Measurements from ENCODE around the gene RAVER1.

Gene RAVER1

GRCh38 chr19:10318807-10319682, 14.3 kb downstream of the RAVER1 start:
- no peak for DNase-seq (ENCODE audit: low read depth in 1 of 2, low spot score in 1 of 2)

- no peak for DNase-seq (ENCODE audit: low read depth in 1 of 2, low spot score in 1 of 2)
Measured at GRCh38 chr19:10317857-10318462, 15.4 kb downstream of the RAVER1 start.

DNA sequence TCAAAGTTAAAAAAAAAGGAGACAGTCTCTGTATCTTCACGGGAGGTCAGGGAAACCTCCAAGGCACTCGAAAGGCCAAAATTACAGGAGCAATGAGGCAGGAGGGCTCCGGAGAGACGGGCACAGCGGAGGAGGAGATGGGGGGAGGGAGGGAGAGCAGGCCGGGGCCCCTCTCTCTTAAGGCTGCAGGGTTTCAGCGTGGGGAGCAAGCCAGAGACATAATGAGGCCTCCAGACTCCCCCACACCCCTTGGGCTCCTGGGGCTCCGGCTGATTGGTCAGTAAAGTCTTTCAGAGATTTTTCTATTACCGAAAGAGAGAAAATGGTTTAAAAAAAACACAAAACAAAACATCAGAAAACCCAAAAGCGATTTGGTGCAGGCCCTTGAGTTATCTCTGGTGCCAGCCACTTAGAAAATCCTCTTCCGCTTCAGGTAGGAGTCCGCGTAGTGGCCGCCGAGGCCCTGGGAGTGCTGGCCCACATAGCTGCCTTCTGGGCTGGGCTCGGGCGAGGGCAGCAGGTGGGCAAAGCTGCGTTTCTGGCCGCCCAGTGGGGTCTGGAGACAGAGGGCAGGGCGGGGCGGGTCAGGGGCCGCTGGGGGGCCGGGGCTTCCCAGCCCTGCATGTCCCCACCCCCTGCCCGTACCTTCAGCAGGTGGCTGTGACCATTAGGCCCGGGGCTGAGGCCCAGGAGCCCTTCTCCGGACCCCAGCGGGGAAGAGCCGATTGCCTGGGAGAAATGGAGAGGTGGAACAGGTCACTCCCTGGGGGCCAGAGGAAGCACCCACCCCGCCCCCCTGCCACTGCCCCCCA, 16.1 kb downstream of the RAVER1 start:
- DNase-seq (ENCODE audit: low read depth in 1 of 2, low spot score in 1 of 2) = no peak

- DNase-seq (ENCODE audit: low read depth in 1 of 2, low spot score in 1 of 2) = no peak
Measured at GRCh38 chr19:10316229-10317044, 16.9 kb downstream of the RAVER1 start.

- DNase-seq (ENCODE audit: low read depth in 1 of 2, low spot score in 1 of 2) = peak; percentile 85 to 89
Measured at GRCh38 chr19:10315335-10316214, 17.8 kb downstream of the RAVER1 start, which contains the start of gene FDX2. TSS of gene FDX2 (minus strand) at chr19:10316015. CDS start at chr19:10315996, 19 bp downstream.

DNA sequence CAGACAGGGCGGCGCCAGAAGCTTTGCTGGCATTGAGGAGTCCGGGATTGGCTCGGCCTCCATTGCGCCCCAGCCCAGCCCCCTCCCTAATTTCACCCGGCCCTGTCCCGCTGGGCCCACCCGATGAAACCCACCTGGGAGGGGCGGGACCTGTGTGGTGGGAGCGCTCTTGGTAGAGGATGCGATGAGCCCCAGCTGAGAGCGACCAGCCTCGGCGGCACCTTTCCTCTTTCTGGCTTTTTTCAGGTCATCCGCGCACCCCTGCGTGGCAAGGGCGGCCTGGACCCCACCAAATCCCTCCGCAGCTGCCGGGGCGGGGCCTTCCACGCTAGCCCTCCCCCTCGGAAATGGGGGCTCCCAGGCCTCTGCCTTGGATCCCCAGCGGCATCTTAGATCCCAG, 23.9 kb downstream of the RAVER1 start, which contains the start of gene ZGLP1:
Gene ZGLP1, minus strand, starts transcription at position 393 of the 400 bp plus-strand sequence.
- DNase-seq (ENCODE audit: low read depth in 1 of 2, low spot score in 1 of 2) = no peak

- DNase-seq (ENCODE audit: low read depth in 1 of 2, low spot score in 1 of 2) = no peak
Measured at GRCh38 chr19:10306327-10306726, 27.0 kb downstream of the RAVER1 start.

DNA sequence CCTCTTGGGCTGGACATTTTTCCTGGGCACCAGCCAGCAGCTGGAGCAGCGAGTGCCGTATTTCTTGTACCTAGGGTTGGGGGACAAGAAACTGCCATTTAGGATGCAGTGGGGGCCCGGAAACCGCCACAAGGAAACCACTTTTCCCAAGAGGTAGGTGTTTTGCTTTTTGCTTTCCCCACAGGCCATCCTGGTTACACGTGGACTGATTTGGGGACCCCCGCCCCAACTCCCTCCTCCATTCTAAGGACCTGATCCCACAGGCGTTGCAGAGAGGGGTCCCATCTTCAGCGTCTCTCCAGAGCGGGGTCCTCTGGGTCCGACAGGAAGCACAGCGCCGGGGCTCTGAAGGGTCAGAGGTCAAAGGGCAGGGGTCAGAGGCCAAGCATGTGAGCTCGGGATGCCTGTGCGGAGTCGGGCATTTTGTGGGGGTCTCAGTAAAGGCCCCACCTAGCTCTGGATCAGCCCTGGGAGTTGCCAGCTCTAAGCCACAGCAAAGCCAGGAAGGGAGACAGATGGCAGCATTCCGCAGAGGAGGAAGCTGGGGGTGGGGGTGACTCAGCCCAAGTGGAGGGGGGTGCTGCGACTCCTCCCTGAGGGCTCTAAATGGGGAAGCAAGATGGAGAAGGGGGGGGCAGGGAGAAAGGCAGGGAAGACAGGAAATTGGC, 28.1 kb downstream of the RAVER1 start:
- DNase-seq (ENCODE audit: low read depth in 1 of 2, low spot score in 1 of 2) = no peak

- DNase-seq (ENCODE audit: low read depth in 1 of 2, low spot score in 1 of 2) = no peak
Measured at GRCh38 chr19:10299545-10300458, 33.5 kb downstream of the RAVER1 start.

DNA sequence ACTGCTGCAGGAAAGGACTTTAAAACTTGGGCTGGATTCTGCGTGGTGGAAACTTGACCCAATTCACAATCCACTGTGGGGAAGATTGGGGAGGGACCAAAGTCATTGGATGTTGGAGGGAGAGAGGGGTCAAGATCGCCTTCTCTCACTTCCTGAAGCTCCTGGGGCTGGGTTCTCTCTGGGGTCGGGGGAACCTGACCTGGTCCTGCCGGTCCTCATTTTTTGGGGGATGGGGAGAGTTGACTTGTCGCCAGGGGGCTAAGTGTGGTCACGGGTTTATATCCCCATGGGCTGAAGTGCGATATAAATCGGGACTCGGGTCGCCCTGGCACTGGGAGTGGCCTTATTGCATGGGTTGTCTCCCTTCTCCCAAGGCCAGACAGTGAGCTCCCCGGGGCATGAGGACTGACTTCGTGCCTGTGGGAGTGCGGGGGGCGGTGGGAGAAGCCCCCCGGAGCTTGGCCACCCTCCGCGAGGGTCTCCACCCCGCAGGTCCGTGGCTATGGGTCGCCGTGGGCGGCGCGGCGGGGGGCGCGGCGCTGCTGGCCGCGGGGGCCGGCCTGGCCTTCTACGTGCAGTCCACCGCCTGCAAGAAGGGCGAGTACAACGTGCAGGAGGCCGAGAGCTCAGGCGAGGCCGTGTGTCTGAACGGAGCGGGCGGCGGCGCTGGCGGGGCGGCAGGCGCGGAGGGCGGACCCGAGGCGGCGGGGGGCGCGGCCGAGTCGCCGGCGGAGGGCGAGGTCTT, 37.3 kb downstream of the RAVER1 start:
- no peak for DNase-seq (ENCODE audit: low read depth in 1 of 2, low spot score in 1 of 2)

DNA sequence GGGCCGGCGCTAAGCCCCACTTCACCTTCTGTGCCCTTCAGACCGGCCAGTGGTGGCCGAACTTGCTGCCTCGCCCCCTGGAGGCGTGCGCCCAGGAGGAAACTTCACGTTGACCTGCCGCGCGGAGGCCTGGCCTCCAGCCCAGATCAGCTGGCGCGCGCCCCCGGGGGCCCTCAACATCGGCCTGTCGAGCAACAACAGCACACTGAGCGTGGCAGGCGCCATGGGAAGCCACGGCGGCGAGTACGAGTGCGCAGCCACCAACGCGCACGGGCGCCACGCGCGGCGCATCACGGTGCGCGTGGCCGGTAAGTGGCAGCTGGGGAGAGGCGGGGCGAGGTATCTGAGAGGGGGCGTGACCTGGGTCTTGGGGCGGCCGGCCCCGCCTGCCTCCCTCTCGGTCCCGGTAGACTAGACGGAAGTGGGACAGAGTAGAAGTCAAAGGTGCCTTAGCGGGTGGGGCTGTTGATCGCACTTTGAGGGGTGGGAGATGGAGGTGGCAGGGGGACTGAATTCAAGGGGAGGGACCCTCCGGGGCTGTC, 38.0 kb downstream of the RAVER1 start:
- DNase-seq (ENCODE audit: low read depth in 1 of 2, low spot score in 1 of 2) = no peak

DNA sequence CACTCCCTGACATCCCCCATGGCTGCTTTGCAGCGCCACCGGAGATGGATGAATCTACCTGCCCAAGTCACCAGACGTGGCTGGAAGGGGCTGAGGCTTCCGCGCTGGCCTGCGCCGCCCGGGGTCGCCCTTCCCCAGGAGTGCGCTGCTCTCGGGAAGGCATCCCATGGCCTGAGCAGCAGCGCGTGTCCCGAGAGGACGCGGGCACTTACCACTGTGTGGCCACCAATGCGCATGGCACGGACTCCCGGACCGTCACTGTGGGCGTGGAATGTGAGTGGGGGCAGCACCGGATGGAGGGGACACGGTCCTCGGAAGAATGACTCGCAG, 39.0 kb downstream of the RAVER1 start:
- DNase-seq (ENCODE audit: low read depth in 1 of 2, low spot score in 1 of 2) = no peak

DNA sequence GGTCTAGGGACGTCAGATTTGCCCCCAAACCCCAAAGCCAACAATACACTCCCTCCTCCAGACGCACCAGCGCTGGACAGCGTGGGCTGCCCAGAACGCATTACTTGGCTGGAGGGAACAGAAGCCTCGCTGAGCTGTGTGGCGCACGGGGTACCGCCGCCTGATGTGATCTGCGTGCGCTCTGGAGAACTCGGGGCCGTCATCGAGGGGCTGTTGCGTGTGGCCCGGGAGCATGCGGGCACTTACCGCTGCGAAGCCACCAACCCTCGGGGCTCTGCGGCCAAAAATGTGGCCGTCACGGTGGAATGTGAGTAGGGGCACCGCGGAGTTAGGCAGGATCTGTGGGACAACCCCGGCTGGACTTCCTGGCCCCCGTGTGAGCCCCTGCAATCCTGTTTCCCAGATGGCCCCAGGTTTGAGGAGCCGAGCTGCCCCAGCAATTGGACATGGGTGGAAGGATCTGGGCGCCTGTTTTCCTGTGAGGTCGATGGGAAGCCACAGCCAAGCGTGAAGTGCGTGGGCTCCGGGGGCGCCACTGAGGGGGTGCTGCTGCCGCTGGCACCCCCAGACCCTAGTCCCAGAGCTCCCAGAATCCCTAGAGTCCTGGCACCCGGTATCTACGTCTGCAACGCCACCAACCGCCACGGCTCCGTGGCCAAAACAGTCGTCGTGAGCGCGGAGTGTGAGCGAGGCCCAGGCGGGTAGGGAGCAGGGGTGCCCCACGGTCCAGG, 39.5 kb downstream of the RAVER1 start:
- DNase-seq (ENCODE audit: low read depth in 1 of 2, low spot score in 1 of 2) = no peak

- no peak for DNase-seq (ENCODE audit: low read depth in 1 of 2, low spot score in 1 of 2)
Measured at GRCh38 chr19:10292789-10293636, 40.3 kb downstream of the RAVER1 start.

DNA sequence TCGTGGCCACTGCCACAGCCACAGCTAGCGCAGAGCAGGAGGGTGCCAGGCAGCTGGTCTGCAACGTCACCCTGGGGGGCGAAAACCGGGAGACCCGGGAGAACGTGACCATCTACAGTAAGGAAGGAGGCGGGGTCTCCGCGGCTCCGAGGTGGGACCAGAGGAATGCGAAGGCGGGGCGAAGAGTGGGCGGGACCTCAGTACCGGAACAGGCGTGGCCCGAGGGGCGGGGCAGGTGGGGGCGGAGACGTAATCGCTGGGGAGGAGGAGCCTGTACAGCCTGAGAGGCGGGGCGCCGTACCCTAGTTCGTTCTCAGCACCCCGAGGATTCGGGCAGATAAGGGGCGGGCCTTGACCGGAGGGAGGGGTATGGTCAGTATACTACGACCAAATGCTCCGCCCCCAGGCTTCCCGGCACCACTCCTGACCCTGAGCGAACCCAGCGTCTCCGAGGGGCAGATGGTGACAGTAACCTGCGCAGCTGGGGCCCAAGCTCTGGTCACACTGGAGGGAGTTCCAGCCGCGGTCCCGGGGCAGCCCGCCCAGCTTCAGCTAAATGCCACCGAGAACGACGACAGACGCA, 41.0 kb downstream of the RAVER1 start:
- DNase-seq (ENCODE audit: low read depth in 1 of 2, low spot score in 1 of 2) = peak; percentile 40 to 48
